A549 treated with DMSO at 1 μM for 4 hours (cell line): ENCODE measurements around the gene GGT1. TPM values are rescaled to one million over a fixed set of nuclear protein-coding genes. Genes with fewer than 3 reads are reported as not detected.

ENCODE experiments used
- total RNA-seq: library from RNA; stranded (reverse); fragments of 200-300 nt; extraction: Qiagen RNA extraction; gene quantifications from 5 replicates; pipeline ENCODE4 v1.2.3, GENCODE V29; 2022; ENCODE audit warnings: low read depth

Gene GGT1
- total RNA-seq: 100 to 117 TPM (median 105 TPM) in 5 replicates

GRCh38 chr22:24602847-24603769 lies at the start of gene GGT1:
Gene GGT1, plus strand, starts transcription at chr22:24603193. Its CDS starts 7,889 bp downstream, at chr22:24611082.

GRCh38 chr22:24554313-24555164 lies 48.5 kb upstream of the GGT1 start, which contains the start of gene GUCD1:
Gene GUCD1, minus strand, starts transcription at chr22:24555138. Its CDS starts 147 bp downstream, at chr22:24554991.

GRCh38 chr22:24555165-24556039 lies 47.6 kb upstream of the GGT1 start, which contains the start of gene SNRPD3:
Gene SNRPD3, plus strand, starts transcription at chr22:24555999. Its CDS starts 1,676 bp downstream, at chr22:24557675.

GRCh38 chr22:24592851-24593558 lies 10.0 kb upstream of the GGT1 start, which contains the start of gene LRRC75B:
Gene LRRC75B, minus strand, starts transcription at chr22:24593073. Its CDS starts 34 bp downstream, at chr22:24593039.

Other genes starting within 250 kb of the GGT1 start
- gene ADORA2A, start 175.6 kb upstream of the GGT1 start, total RNA-seq: 0.83 to 1.3 TPM (median 0.98 TPM) in 5 replicates
- not detected in 5 replicates for gene UPB1, start 107.9 kb upstream of the GGT1 start, total RNA-seq
- gene GUCD1, start 48.1 kb upstream of the GGT1 start, total RNA-seq: 46.2 to 63.5 TPM (median 49.2 TPM) in 5 replicates
- 142 to 224 TPM (median 144 TPM) in 5 replicates for gene SNRPD3, start 47.2 kb upstream of the GGT1 start, total RNA-seq
- gene LRRC75B, start 10.1 kb upstream of the GGT1 start, total RNA-seq: 5.8 to 8.8 TPM (median 7.7 TPM) in 5 replicates
- gene PIWIL3, start 171.5 kb downstream of the GGT1 start, total RNA-seq: not detected in 5 replicates
- 0.21 to 0.95 TPM (median 0.32 TPM) in 5 replicates for gene SGSM1, start 203.0 kb downstream of the GGT1 start, total RNA-seq